Measurements from ENCODE around the gene ZNF48.

ZNF48 gene

DNA sequence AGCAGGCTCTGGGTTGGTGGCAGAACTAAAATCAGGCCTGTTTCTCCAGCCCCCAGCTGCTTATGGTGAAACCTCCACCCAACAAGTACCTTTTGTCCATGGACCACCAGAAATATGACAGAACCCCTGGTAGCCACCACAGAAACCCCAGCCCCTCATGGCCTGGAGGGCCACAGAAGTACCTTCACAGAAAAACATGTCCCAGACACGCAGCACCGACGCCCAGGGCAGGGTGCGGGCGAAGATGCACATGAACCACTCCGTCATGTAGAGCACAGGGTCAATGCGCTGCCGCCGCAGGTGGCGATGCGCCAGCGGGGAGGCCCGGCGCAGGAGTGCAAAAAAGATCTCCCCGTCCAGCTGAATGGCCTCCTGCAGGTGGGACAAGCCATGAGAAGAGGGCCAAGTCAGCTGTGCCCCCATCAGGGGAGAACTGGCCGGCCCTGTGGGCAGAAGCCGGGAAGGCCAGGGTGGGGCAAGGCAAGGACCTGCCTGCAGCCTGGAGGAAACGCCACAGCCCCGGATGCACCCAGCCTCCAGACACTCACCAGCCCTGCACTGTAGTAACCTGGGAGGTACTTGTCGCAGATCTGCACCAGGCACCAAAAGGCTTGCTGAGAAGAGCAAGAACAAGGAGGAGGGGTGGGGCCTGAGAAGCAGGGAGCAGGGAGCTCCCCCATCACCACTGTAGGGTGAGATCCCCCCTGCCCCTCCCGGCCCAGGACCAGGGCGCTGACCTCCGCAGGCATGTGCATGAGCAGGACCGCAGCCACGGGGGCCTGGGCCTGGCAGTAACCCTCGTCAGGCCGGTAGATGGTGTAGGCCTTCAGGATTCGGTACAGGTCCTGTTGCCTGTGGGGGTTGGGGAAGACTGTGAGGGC is 36.0 kb upstream of the ZNF48 start:
- DNase-seq: no peak

DNA sequence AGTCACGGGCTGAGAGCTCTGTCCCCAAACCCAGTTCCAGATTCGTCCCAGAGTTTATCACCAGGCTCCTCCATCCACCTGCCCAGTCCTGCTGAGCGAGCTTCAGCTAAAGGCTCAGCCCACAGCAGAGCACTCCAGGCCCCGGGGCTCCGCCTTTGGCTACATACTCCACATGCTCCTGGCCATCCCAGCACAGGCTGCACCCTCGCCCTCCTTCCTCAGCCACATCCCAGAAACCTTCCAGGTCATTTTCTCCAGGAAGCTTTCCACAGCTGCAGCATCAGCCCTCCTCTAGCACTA is 35.4 kb upstream of the ZNF48 start:
- DNase-seq: no peak

GRCh38 chr16:30361180-30361579 is 34.0 kb upstream of the ZNF48 start:
- no peak for DNase-seq

- no peak for DNase-seq
These were observed 30.0 kb upstream of the ZNF48 start for GRCh38 chr16:30365200-30365599.

GRCh38 chr16:30366511-30366910 is 28.7 kb upstream of the ZNF48 start:
- no peak for DNase-seq

DNA sequence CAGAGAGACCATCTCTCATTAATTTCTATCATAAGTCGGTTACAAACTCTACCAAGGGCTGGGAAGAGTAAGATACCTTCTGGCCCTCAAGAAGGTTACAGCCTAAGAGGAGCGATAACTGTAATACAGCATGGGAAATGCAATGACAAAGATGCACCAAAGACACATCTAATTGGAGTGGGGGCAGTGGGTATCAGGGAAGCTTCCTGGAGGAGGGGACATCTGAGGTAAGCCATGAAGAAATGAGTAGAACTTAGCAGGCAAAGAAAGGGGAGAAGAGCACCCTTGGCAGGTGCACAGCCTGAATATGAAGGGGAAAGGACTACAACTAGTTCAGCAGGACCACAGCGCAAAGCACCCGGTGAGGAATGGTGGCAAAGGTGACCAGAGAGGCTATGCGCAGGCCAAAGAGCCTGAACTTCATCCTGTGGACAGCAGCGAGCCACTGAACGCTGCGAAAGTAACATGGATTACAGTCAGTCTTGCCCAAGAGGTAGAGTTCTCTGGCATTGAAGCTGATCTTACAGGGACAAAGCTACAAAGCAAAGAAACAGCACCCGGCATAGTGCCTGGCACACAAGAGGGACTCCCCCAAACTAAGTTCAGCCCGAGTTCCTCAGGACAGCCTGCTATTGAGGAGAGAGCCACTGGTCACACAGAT is 27.7 kb upstream of the ZNF48 start:
- no peak for DNase-seq

GRCh38 chr16:30368122-30368791 is 27.0 kb upstream of the ZNF48 start:
- DNase-seq: no peak

GRCh38 chr16:30368792-30369090 is 26.5 kb upstream of the ZNF48 start:
- DNase-seq: no peak

DNA sequence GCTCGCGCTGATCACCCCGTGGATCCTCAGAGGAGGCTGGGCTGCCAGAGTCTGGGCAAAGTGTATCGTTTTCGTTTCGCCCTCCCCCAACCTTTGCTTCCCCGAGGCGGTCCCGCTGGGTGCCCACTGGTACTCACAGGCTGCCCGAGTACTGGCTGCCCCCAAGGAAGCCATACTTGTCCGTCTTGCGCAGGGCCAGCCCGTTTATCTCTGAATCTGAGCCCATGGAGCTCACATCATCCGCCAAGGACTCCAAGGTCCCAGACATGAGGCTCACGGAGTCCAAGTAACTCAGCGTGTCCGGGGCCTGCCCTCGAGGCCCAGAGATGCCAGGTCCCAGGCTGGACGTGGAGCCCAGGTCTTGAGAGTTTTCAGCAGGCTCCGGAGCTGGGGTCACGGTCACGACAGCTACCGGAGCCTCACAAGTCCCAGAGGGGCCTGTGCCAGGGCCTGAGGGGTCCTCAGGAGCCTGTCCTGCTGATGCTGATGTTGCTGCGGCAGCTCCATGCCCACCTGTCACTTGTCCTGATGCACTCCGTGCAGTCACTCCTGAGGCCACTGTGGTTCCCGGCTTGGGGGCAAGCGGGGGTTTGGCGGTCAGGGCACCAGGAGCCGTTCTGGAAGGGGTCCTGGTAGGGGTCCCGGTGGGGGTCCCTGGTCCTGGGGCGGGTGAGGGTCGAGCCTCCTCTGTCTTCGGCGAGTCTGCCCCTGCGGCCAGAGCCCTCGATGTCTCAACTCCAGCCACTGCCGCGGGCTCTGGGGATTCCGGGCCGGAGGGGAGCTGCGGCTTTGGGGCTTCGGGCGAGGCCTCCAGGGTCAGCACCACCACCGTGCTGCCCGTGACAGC is 25.9 kb upstream of the ZNF48 start:
- DNase-seq: no peak

DNA sequence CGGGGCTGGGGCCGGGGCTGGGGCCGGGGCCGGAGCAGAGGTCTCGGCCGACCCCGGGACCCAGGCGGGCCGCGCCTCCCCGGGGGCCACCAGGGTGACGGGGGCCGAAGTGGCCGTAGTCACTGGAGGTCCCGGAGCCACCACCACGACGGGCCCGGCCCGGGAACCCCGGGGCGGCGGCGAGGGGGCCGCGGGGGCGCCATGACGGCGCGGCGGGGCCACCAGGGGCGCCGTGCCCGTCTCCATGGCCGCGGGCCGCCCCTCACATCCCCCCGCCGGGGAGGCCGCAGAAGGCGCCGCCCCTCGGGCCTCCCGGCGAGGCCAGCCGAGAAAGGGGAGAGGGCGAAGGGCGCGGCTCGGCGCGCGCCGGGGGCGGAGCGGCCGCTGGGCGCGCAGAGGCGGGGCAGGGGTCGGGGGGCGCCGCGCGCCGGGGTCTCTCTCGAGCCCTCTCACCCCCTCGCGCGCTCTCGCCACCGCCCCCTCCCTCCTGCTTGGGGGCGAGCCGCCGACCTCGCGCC is 25.2 kb upstream of the ZNF48 start:
- DNase-seq: no peak

- peak; percentile 98 for DNase-seq
These were observed 24.6 kb upstream of the ZNF48 start, which contains the start of gene TBC1D10B for GRCh38 chr16:30370456-30371247. TBC1D10B (minus strand) TSS chr16:30370494; CDS start chr16:30370183, 311 bp downstream.

DNA sequence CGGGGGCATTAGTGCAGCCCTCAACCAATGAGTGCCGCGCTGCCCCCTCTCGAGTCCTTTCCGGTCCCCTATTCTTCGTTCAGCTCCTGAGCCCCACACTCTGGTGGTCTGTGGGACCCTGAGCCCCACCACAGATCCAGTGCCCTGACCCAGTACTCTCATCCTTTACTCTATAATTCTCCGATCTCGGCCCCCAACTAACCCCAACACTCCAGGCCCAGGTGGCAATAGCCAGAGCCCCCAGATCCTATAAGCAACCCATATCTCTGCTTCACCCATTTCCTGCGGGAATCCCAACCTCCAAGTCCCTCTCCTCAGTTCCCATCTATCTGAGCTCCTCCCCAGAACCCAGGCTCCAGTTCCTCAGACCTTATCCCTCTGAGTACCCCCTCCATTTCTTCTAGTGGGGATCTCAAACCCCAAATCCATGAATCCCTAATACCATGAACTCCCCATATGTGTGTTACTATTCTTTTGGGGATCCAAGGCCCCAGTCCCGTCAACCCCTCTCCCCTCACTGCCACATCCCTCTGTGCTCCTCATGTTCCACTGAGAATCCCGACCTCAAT is 23.9 kb upstream of the ZNF48 start:
- no peak for DNase-seq

- no peak for DNase-seq
These were observed 23.0 kb upstream of the ZNF48 start for GRCh38 chr16:30372038-30372712.

DNA sequence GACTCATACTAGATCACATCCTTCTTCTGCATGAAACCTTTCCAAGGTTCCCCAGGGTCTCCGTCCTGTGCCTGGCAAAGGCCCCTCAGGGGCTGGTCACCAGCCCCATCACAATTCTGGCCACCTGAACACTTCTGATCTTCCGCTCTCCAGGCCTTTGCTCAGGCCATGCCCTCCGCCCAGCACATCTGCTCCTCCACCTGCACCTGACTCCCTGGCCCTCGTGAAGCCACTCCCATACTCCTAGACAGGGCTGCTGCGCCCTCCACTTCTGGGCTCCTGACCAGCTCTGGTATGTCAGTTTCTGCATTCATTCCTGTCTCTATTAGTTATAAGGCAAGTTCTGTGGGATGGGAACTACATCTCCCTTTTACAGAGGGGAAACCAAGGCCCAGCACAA is 22.5 kb upstream of the ZNF48 start:
- DNase-seq: no peak

DNA sequence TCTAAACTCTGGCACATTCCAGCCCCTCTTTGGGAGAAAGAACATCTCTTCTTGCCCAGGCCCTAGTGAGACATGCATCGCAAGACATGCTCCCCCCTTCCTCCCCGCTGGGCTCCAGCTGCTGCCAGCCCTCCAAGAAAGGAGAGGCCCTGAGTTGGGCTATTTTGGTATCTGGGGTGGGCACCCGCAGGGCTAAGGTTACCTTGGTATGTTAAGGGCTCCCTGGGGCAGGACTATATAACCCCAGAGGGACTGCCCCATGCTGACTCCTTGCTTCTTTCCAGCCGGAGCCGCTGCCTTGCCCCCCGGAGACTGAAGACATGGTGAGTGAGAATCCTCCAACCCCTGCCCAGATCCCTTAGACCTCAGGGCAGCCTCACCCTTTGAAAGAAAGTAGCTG is 20.7 kb upstream of the ZNF48 start, which contains the start of gene MYL11:
Gene MYL11, plus strand, starts transcription at position 265 of the 400 bp plus-strand sequence. Its CDS starts 56 bp downstream, at position 321.
- DNase-seq: no peak

- DNase-seq: no peak
These were observed 19.4 kb upstream of the ZNF48 start for GRCh38 chr16:30375864-30376263.

- no peak for DNase-seq
These were observed 18.7 kb upstream of the ZNF48 start for GRCh38 chr16:30376461-30376902.

GRCh38 chr16:30377050-30377811 is 18.0 kb upstream of the ZNF48 start:
- no peak for DNase-seq

DNA sequence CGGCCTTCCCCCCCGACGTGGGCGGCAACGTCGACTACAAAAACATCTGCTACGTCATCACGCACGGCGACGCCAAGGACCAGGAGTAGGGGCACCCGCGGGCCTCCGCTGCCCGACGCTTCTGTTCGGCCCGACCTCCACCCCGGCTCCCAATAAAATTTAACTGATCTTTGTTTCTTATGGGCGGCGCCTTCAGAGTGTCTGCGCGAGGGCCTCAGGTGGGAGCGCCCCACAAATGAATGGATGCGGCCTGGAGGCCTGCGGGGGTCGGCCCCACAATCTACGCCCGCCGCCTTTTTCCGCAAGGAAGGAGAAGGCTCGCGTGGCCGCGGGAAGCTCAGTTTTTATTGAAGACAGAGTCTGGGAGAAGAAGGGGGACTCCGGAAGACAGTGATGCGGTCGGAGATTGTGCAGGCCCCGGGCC is 17.4 kb upstream of the ZNF48 start:
- peak; percentile 89 for DNase-seq

All from effector CD4-positive, alpha-beta T cell (primary cell).